GM18909 (cell line): ENCODE results near the gene MAP4K2.
"Not testable (repeated sequence)": the region's sequence is repeated elsewhere in the genome, so short reads cannot be mapped to it uniquely, and the experiment has no call there.

Experiments used
- ATAC-seq: cut with Tn5 transposase; IDR thresholded peaks from one replicate; pipeline ENCODE4 v1.9.1; 2021; ENCODE audit warnings: mild to moderate bottlenecking; ENCODE audit not compliant: unreplicated experiment, poor library complexity

MAP4K2 gene

DNA sequence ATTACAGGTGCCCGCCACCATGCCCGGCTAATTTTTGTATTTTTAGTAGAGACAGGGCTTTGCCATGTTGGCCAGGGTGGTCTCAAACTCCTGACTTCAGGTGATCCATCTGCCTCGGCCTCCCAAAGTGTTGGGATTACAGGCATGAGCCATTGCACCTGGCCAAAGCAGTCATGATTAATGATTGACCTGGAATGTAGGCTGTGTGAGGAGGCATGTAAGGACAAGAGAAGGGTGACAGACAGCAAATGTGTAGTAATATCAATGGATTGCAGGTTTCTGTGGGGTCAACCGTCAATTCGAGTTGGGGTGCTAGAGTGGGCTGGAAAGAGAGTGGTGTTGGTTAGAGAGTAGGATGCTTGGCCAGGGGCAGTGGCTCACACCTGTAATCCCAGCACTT is 12.4 kb upstream of the MAP4K2 start:
- not testable (repeated sequence) for ATAC-seq

DNA sequence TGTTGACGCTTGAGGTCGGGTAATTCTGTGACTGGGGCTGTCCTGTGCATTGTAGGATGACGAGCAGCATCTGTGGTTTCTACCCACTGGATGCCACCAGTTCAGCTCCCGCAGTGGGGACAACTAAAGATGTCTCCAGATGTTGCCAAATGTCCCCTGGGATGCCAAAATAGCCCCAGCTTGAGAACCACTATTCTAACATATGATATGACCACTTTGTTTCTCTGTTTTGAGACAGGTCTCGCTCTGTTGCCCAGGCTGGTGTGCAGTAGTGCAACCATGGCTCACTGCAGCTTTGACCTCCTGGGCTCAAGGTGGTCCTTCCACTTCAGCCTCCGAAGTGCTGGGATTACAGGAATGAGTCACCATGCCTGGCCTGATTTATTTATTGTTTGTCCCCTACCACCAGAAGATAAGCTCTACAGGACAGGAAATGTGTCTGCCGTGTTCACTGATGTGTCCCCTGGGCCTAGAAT is 11.7 kb upstream of the MAP4K2 start:
- peak; percentile 65 for ATAC-seq

DNA sequence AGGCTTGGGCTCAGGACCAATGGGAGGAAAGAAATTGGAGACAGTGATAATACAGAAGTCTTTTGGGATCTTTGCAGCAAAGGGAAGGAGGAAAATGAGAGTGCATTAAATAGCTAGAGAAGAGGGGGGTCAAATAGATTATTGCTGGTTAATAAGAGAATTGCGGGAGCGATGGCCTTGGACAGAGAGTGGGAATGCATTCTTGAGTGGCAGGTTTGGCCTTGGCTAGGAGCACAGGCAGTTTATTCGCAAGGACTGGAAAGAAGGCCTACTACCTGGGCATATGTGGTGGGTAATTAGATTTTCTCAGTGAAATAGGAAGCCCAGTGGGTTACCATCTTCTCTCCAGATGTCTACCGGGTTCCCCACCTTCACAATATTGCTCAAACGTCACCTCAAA is 10.8 kb upstream of the MAP4K2 start:
- no peak for ATAC-seq

DNA sequence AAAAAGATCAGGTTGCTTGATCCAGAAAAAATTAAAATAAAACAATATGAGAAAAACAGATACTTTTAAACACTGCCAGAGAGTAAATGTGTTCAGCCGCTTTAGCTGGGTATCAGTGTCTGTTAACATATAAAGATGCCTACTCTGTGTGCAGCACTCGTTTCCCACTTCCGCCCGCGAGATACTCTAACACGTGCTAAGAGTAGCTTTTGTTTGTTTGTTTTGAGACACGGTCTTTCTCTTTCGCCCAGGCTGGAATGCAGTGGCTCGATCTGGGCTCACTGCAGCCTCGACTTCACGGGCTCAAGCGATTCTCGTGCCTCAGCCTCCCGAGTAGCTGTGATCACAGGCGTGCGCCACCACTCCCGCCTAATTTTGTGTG is 7.9 kb upstream of the MAP4K2 start:
- peak; percentile 9 for ATAC-seq

DNA sequence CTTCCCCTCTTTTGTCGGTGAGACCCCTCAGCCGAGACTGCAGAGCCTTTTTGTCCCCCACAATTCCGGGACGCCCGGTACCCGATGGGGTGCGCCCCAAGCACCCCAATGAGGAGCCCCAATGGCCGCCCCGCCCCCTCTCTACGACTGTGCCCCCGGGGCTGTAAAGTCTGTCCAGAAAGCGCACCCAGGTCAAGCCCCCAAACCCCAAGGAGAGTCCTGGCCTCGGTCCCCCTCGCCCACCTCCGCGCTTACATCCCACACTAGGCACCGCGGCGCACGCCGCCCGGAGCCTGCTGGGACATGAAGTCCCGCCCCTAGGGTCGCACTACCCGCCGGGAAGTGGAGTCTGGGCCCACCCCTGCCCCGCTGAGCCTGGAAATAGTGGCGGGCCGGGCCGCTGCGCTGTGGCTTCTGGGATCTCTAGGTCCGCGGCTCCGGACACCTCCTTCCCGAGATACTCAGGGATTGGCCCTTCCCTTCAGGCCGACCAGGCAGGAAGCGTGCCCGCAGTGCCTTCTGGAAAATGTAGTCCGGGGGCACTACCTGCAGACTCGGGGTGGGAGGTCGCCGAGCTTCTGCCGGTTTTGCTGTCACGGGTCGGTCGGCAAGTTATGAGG is 7.4 kb upstream of the MAP4K2 start, which contains the start of gene MEN1:
MEN1 (minus strand) TSS at position 281 of the 620 bp plus-strand sequence. CDS start 442 bp downstream, outside the sequence.
- peak; percentile 57 for ATAC-seq

DNA sequence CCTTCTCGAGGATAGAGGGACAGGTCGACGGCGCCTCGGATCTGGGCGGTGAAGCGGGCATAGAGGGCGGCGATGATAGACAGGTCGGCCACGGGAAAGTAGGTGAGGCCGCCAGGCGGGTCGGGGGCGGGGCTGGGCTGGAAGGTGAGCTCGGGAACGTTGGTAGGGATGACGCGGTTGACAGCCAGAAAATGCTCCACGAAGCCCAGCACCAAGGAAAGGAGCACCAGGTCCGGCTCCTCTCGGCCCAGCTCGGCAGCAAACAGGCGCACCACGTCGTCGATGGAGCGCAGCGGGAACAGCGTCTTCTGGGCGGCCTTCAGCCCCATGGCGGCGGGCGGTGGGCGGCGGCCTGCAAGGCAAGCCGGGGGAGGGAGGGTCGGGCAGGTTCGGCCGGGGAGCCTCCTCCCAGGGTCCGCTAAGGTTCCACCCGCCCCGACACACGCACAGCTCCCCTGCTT is 6.8 kb upstream of the MAP4K2 start:
- no peak for ATAC-seq

DNA sequence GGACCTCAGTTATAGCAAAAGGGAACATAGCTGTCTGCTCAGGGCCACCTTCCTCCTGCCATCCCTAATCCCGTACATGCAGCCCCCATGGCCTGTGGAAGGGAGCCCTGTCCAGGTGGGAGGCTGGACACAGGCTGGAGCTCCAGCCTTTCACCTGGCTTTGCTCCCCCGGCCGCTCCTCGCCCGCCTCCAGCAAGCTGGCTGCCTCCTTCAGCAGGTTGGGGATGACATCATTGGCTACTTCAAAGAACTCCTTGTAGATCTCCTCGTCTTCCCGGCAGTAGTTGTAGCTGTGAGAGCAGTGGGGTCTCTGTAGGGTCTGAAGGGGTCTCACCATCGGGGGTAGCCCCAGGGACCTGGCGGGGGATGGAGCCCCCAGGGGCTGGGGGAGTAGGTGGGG is 2.5 kb upstream of the MAP4K2 start:
- ATAC-seq, result no peak

DNA sequence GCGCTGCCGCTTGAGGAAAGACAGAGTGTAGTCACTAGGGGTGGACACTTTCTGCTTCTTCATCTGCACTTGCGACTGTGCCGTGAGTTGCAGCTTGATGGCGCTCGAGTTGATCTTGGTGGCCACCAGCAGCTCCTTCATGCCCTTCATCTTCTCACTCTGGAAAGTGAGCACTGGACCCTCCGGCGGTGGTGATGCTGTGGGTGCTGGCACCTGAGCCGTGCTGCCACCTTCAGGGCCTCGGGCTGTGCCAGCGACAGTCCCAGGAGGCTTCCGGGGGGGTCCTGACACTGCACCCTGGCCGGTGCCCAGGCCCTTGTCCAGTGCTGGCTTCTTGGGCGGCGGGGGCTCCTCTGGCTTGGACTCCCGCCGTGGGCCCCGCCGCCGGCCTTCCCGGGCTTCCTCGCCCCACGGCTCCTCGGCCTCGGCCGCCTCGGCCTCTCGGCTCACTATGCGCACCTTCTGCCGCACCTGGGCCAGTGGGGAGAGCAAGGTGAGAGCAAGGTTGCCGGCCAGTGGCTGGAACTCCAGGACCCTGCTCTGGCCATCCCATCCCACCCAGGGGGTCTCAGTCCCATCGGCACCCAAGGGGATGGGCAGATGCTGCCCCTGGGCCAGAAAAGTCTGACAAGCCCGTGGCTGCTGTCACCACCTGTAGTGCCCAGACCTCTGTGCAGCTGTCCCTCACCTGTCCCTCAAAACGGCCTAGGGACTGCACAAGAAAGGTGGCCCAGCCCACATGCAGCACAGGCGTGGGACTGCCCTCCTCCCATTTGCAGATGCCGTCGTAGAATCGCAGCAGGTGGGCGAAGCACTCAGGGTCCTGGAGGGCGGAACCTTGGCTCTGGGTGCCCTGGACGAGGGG is 1.6 kb upstream of the MAP4K2 start:
- ATAC-seq, result no peak

DNA sequence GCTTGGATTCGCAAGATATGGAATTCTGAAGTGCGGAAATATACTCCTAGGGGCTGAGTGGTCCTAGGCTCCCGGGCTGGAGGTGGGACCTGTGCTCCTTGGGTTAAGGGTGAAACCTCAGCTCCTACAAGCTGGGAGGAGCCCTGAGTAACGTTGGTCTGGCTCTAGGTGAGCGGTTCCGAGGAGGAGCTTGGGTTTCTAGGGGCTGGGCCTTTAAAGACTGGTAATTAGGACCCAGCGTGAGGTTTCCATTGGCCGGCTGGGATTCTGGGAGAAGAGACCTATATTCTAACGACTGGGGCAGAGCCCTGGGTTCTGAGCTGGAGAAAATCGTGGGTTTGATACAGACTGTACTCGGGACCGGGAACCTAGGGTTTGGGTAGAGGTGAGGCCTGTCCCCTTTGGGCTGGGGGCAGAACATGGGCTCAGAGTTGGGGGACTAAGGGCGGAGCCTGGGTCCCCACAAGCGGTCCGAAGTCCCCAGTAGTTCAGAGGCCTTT is 882 bp upstream of the MAP4K2 start:
- ATAC-seq, result no peak

DNA sequence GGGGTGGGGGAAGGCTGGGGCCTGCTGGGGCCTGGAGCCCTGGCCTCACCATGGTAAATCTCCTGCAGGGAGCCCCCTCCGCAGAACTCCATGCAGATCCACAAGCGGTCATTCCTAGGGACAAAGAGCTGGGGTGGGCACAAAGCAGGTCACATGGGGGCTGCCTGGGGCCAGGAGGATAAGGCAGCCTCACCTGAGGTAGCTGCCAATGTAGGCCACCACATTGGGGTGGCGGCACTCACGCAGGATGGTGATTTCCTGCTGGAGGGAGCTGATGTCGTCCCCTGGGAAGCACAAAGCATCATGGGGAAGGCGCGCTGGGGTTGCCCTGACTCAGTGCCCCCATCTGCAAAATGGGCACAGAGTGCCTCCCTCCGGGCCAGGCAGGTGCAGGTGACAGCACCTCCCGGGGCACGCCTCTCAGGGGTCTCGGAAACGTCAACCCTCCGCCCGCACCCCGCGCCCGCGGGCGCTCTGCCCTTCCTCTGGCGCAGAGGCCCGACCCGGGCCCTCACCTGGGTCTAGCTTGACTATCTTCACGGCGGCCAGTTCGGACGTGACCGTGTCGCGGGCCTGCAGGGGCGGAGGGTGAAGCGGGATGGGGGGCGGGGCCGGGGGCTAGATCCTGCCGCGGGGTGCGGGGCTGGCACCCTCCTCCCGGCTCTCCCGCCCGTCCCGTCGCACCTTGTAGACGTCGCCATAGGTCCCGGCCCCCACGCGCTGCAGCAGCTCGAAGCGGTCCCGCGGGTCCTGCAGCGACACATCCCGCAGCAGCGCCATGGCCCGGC is 450 bp downstream of the MAP4K2 start:
- peak; percentile 28 for ATAC-seq

DNA sequence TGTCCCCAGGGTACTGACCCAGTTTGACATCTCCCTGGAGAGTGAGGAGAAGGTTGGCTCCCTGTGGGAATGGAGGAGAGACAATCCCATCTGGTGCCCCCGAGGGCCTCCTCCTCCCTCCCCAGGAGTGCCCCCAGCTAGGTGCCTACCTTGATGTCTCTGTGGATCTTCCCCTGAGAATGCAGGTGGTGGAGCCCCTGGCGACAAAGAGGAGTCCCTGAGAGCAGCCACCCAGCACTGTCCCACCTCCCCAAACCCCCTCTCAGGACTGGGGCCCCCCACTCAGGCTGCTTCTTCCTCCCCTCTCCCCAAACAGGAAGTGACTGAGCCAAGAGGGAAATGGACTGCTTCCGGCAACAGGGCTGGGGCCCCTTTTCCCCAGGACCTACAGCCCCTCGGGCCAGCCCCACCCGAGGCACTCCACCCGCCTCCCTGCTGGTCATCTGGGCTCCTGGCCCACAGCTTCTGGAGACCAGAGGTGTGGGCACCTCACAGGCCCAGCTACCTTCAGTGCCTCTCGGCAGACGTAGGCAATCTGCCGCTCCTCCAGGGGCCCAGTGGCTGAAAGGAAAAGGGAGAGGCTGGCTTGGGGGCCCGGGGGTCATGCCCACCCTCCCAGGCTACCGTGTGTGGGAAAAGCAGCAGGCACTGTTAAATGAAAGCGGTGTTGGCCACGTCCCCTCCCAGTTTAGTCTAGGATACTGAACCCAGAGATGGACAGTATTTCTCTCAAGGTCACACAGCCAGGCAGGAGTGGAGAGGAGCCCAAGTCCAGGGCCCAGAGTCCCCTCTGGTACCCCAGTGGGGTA is 1.2 kb downstream of the MAP4K2 start:
- no peak for ATAC-seq

DNA sequence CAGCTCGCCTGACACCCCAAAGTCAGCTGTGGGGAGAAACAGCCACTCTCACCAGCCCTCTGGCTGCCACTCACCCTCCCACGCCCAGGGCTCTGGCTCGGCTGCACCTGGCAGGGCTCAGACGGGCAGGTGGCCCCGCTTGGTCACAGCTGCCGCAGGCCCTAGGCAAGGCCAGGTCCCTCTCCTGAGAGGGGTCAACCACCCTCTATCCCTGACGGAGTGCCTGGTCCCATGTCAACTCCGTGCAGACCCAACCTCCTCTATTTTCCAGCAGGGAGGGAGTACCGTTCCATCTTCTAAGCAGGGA is 1.9 kb downstream of the MAP4K2 start:
- ATAC-seq, result no peak

DNA sequence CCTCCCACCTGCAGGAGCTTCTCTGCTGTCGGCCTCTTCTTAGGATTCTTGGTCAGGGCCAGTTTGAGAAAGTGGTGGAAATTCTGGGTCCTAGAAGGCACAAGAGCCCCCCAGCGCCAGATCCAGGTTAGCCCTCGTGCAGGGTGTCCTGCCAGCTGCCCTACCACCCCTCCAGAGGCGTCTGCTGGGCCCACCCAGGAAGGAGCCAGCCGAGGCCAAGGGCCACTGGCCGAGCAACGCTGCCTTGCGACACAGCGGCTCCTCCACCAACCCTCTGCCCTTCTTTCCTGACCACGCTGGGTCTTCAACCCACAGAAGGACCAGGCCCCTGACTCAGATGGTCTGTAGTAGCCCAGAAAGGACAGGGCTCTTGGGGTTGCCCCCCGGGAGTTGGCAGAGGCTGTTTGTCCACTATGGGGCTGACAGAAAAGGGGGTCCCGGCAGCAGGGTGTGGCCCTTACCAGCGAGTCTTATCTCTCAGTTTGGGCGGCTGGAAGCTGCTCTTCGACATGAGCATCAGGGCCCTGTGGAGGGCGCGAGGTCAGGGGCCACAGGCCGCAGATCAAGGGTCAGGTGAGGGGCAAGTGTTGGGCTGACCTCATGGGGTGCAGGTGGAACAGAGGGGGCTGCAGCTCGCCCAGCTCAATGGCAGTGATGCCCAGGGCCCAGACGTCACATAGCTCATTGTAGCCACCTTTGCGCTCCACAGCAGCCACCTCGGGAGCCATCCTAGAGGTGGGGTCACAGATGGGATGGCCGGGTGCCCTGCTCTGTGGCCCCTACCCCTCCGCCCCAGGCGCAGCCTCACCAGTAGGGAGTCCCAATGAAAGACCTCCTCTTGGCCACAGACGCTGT is 2.5 kb downstream of the MAP4K2 start:
- no peak for ATAC-seq

DNA sequence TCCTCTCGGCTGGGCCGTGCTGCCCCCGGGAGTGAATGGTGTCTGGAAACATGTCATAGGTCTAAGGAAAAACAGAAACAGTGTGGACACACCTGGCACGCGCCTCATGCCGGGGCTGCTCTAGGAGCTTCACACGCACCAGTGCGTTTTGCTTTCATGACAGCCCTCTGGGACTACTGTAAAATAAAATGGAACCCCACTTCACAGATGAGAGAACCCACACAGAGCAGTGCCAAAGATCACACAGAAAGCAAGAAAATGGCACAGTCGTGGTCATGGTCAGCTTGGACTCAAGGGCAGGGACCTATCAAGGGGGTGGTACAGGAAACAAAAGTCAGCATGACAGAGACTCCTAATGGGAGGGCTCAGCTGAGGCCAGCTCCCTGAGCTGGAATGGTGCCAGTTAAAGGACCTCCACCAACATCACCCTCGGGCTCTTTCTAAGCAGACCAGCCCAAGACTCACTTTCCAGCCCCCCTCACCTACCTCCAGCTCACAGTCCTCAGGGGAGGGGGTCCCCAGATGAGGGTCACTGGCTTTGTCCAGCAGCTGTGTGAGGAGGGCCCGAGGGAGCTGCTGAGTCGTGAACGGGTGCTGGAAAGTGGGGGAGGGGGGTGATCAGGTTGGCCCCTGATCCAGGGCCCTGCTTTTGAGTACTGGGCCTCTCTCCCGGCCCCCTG is 3.3 kb downstream of the MAP4K2 start:
- no peak for ATAC-seq

DNA sequence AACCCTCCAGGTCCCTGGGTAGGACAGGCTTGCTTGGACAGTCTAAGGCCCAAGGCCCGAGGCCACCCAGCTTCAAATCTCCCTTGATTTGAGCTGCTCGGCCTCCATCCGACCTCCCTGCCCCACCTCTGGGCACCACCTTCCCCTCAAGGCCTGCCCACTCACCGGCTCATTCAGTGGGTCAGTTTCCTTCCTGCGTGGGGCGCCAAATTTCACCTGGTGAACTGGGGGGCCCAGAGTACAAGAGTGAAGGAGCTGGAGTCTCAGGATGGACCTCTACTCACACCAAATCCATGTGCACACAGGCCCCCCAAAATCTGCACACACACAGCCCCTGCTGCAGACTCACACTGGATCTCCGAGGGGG is 3.8 kb downstream of the MAP4K2 start:
- ATAC-seq, result no peak

DNA sequence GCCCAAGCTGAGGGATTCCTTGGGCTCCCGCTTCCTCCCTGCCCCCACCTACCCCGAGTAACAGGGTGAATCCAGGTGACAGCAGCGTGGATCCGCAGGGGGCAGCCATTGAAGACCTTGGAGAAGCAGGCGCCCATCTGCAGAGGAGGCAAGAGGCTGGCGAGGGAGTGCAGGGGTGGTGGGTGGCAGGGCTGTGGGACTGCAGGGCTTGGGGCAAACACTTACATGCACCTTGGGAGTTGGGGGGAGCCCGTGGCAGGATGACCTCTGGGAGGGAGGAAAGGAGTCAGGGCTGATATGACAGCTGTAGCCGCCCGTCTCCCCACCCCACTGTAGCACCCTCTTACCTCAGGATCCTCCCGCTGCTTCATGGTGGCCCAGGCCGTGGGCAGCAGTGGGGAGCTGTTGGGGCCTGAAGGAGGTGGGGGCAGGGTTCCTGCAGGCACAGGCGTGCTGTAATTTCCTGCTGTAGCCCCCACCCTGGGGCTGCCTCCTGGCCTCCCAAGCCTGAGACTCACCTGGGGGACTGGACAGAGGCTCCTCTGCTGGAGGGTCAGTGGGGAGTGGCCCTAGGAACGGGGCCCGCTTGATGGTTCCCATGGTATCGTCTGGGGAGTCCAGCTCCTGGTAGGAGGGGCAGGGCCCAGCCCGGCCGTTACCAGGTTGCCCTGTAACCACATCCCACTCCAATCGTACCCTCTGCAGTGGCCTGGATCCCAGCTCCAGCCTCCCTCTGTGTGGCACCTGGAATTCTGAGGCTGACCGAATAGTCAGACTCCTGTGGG is 6.1 kb downstream of the MAP4K2 start:
- no peak for ATAC-seq

DNA sequence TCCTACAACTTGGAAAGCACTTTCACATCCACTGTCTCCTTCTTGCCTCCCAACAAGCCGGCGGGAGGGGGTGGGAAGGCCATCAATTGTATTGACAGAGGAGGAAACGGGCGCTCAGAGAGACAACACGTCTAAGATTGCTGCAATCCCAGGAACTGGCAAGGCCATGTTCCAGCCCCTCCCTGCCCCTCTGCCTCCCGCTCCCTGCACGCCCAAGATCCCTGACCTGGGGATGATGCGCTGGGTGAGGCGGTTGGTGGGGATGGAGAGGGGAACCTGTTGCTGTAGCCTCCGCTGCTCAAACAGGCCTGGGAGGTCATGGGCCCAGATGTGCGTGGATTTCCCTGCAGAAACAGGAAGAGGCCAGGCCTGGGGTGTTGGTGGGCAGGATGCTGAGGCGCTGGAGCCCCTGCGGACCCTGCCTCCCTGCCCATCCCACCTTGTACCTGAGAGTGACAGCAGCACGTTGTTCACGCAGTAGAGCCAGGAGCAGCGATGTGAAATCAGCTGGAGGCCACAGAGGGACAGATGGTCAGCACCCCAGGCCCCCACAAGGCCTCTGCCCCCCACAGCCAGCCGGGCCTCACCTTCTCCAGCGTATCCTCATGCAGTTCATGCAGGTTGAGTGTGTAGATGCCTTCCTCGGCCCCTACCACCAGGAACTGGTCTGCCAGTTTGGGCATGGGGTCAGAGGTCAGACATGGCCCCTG is 6.8 kb downstream of the MAP4K2 start:
- no peak for ATAC-seq
